ENCODE measurements around the gene SURF1.

The SURF1 gene

DNA sequence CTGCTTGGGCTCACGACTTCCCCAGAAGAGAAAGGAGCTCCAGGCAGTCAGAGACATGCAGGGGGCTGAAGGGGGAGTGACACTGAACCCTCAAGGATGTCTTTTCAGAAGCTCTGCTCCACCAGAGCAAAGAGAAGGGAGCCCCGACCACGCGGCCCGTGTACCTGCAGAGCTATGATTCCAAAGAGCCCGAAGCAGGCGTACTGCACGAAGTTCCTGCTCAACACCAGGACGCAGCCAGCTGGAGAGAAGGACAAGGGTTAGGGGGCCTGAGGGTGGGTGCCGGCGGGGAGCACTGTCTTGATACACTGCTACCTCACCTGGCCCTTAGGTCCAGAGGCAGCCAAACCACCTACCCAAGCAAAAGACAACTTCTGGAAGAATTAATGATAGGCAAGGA, 10.1 kb upstream of the SURF1 start:
- FAIRE-seq, result no peak

DNA sequence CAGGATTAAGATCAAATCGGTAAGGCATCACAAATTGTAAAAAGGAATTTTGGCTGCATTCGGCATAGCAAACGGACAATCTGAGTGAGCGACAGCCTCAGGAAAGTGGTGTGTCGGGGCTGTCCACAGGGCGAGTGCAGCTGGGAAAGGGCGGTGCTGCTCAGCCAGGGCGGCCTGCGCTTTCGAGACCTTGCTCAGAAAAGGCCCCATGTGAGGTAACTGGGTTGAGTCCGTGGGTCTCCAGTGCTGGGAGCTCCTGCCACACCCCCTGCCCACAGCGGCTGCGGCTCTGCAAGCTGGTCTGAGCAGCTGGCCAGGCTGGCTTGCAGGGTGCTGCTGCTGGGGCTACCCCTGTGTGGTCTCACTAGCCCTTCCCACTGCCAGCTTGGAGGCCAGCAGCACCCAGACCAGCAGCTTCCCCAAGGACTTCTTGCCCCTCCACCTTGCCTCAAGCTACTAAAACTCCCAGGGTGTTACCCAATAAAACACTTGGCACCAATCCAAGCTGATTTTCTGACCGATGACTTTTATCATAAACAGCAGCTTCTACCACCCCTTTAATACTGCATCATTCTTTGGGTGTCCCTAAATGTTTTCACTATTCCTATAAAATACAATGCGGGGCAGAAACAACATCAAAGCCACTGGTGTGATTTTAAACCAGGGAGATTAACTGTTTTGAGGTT, 6.2 kb upstream of the SURF1 start:
- DNase-seq (ENCODE audit: low spot score) (no peak), FAIRE-seq (no peak)

More for the DNA sequence above, 10.1 kb upstream of the SURF1 start:
- no peak for DNase-seq (ENCODE audit: low spot score)

DNA sequence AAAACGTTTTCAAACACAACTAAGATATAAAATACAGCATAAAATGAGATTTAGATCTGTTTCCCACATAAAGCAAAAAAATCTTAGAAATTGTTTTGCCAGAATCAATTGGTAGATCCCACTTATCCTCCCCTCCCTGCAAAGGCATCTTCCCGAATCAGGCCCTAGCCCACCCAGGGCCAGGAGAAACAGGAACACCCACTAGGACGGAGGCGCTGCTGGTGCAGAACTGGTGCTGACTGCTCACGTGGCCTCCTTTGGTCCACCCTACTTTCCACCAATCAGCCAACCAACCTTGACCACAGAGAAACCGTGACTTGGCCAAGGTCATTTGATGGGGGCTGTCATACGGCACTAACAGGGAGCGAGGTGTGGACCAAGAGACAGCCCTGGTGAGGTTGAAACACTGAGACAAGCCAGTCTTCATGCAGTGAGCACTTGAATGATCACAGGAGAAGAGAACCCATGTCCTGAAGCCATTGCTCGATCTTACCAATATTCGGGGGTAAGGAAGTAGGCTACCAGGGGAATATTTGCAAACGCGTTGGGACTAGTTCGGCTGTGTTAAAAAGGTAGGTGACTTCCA, 5.3 kb upstream of the SURF1 start:
- FAIRE-seq (no peak), DNase-seq (ENCODE audit: low spot score) (no peak)

DNA sequence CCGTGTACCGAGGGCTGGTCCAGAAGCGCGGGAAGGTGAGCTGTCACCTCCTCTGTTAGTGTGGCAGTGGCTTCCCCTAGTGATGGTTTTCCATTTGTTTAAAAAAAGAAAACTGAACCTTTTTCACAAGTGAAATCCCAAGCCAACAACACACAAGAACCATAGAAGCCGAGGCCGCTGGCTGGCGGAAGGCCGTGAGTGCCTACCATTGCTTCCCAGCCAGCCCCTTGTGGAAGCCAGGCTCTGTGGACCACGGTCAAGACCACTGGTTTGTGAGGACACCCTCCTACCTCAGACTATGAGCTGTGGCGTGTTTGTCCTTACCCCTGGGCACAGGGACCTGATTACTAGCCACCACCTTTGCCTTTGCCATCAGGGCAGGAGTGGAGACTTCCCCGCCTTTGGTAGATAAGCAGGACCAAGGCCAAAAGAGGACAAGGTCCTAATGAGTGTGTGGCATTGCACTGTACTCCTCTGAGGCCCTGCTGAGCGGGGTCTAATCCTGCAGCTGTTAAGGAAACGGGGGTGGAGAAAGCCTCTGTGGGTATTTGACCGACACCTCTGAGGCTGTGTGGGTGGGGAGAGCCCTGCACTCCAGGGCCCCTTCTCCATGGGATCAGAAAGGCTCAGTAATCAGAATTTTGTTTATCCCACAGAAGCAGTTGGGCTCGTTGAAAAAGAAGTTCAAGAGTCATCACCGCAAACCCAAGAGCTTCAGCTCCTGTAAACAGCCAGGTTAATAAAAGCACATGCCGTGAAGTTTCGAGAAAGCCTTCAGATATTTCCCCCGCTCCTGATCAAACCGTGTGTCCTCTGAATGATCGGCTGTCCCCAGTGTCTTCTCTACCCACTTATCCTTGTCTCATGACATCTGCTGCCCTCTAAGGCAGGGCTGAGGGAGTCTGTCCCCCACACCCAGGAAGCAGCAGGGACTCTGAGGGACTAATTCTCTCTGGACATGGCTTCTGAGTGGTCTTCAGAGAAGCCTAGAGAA, 4.4 kb upstream of the SURF1 start:
- FAIRE-seq (no peak), DNase-seq (ENCODE audit: low spot score) (no peak)

DNA sequence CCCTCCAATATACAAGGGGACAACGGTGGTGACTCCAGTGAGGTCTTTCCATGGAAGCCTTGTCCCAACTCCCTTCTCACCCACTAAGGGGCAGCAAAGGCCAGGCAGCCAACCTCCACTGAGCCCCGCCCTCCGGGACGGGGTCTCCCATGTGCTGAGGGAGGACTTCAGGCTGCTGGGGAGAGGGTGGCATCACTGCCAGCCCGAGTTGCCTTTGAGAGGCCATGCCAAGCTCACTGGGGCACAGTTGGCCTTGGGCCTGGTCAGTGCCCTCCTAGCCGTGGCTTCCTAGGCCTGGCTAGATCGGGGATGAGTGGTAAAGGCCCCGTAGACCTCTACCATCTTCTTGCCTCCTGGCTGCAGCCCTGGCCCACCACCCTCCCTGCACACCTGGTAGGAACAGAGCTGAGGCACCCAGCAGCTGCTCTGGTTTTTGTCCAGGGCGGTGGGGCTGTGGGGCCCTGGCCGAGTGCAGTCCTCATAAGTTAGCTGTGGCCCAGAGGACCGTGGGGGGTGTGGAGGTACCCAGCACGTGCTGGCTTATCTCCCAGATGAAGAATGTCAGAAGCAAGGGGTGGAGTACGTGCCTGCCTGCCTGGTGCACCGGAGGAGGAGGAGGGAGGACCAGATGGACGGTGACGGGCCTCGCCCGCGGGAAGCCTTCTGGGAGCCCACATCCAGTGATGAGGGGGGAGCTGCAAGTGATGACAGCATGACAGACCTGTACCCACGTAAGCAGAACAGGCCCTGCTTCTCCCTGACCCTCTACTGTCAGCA, 3.3 kb upstream of the SURF1 start:
- DNase-seq (ENCODE audit: low spot score) (no peak), FAIRE-seq (no peak)

DNA sequence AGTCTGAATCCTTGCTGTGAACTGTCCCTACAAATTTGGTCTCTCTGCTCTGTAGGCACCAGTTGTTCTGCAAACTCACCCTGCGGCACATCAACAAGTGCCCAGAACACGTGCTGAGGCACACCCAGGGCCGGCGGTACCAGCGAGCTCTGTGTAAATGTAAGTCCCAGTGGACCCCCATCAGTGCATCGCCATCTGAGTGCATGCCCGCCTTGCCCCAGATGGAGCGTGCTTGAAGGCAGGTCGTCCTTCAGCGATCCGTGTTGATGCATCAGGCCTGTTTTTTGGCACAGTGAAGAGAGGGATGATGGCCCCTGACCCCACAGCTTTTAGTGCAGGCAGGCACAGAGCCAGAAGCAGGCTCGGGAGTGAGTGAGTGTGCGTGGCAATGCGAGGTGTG, 1.4 kb upstream of the SURF1 start:
- FAIRE-seq (no peak), DNase-seq (ENCODE audit: low spot score) (no peak)

DNA sequence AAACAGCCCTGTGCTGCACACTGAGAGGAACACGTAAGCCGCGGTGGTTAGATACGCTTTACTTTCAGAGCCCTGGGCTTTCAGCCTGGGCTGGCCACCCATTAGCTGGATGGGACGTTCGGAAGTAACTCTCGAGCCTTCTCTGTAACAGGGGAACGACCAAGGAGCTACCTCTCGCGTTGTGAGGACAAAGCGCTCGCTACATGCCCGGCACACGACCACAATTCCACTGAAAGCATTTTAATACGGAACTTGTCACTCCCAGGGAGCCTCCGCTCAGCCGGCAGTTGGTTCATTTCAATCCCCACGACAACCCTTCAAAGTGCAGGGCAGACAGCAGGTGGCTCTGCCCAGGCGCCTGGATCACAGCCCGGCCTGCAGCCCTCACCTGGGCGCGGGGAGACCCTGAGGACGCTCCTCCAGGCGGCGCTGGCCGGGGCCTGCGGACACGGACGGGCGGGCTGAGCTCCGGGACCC, 368 bp downstream of the SURF1 start:
- DNase-seq (ENCODE audit: low spot score), result no peak

DNA sequence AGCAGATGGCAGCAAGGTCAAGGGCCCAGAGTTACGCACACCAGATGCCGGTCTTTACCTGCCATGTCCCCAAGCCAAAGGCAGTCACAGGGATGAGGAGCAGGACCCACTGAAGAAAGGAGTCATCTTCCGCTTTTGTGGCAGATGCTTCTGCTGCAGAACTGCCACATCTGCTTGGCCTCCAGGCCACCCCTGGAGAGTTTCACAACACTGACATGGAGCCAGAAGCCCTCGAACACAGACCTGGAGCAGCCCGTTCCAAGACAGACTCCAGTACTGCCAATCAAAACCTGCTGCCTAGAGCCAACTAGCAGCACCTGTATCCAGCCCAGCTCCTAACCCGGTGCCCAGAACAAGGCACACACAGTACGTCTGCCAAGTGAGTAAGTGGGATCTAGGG, 1.5 kb downstream of the SURF1 start:
- DNase-seq (ENCODE audit: low spot score) (no peak), FAIRE-seq (no peak)

More for the DNA sequence above, 368 bp downstream of the SURF1 start:
- no peak for FAIRE-seq

DNA sequence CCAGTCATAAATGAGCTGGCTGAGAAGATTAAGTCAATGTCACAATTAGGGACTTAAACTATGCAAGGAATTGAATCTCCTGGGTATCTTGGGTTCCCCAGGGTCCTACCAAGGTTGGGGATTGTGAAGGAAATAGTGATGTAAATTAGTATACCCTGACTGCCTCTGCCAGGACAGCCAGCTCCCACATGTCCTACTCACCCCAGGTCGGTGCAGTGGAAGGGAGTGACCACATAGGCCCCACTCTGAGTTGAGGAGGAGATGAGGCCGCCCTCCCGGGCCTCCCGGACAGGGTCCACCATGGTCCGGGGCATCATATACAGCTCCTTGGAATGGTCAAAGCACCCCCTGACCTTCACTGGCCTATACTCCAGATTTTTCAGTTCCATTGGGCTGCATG, 2.7 kb downstream of the SURF1 start:
- no peak for FAIRE-seq
- no peak for DNase-seq (ENCODE audit: low spot score)

DNA sequence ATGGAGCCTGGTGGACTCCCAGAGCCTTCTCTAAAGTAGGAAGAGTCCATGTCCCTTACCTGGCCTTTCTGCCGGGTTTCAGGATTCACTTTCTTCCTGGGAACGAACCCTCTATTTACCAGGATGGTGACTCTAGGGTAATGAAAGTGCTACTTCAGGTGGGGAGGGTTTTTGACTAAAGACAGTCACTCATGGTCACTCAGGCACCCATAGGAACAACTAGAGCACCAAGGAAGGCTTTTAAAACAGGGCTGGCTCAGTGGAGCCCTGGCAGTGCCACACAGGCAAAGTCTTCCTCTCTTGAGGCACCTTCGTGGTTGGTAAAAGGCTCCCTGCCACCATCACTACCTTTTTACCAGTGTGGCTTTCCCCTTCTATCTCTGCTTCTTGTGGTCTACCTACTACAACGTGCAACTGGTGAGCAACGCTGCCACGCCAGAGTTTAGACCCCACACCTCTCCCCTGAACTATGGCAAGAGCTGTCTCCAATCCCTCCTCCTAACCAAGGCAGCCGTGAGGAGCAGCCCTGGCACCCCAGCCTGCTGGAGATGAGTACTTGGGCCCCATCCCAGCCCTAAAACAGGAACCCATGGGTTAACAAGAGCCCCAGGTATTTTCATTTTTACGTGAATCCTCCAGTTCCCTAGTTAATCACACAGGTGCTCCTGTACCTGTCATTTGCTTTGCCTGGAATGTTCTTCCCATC, 3.5 kb downstream of the SURF1 start:
- FAIRE-seq, result no peak
- DNase-seq (ENCODE audit: low spot score), result no peak

DNA sequence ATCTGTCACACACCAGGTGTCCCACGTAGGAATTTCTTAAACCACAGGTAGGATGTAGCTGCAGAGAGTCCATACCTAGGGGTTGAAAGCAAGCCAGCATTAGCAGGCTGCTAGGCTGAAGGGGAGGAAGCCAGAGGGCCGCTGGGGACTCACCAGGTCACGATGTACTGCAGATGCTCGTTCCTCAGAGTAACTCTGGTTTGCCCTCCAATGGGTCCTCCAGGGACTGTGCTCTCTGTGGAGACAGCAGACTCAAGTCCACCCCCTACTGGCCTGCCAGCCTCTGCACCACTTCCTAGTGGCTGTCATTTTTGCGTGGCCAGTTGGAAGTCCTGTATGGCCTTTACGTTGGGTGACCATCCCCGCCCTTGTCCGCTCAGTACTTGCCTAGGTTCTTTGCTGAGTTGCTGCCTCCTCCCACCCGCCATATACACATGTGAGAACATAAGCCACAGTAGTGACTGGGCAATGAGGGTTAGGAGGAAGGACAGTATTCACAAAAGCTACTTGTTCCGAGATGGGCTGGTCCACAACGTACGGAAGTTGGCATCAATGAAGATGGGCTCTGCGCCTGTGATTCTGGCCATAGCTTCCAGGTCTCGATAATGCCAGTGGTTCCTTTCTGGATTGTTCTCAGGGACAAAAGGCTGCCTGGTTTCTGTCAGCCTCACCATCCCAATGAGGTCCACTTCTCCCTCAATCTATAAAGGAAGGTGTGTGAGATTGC, 4.2 kb downstream of the SURF1 start:
- DNase-seq (ENCODE audit: low spot score), result peak; percentile 55
- FAIRE-seq, result no peak

DNA sequence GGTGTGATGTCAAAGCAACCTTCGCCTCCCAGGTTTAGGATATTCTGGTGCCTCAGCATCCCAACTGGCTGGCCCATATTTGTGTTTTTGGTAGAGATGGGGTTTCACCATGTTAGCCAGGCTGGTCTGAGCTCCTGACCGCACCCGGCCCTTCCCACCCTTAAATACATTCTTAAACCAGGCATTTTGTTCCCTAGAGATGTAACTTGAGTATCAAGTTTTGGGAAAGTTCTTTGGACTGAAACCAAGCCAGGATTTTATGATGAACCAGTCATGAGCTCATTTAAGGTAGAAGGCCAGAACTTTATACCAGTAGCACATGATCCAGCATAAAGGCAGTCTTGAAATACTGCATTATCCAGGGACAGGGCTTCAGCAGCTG, 4.8 kb downstream of the SURF1 start:
- FAIRE-seq (no peak), DNase-seq (ENCODE audit: low spot score) (no peak)

DNA sequence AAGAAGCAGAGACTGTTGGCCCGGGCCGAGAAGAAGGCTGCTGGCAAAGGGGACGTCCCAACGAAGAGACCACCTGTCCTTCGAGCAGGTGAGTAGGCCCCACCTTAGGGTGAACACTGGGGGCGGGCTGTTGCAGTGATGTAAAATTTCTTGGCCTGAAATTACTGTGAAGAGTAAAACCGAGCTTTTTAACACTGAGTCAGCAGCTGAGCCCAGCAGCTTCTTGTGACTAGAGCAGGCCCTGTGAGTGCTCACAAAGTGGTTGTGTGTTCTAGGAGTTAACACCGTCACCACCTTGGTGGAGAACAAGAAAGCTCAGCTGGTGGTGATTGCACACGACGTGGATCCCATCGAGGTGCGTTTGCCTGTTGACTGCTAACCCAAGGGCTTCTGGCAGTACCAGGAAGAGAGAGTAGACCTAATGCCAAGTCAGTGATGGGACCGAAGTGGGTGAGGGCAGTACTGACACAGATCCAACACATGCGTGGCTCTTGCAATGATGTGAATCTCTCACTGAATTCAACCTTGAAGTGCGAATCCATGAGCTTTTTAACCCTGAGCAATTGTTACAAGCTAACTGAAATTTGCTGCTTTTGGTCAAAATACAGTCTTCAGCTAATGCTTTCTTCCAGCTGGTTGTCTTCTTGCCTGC, 6.2 kb downstream of the SURF1 start:
- DNase-seq (ENCODE audit: low spot score) (no peak), FAIRE-seq (no peak)

DNA sequence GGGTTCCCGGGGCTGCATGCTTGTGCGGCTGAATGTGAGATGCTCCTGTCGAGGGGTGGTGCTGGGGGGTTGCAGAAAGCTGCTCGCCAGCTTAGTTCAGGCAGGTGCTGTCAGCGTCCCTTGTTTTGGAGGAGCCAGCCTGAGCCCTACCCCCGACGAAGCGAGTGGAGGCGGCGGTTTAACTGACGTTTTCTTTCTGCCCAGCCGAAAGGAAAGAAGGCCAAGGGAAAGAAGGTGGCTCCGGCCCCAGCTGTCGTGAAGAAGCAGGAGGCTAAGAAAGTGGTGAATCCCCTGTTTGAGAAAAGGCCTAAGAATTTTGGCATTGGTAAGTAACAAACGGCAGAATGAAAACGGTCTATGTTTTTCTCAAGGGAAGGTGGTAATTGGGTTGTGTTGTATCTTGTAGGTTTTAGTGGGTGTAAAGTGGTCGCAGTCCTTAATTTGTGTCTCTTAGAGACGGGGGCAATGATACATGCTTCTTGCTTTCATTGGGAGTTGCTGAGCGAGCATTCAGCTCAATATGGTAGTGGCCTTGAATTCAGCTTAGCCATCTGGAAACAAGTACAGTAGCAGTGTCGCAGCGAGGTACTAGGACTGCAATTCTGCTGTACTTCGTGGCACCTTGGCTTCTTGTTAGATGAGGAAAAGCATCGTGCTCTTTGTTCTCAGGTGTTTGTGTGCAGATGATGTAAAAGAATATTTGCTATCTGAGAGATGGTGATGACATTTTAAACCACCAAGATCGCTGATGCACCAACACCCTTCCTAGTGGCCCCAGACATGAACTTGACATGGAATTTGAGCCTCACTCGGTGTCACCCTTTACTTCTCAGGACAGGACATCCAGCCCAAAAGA, 7.3 kb downstream of the SURF1 start:
- FAIRE-seq (no peak), DNase-seq (ENCODE audit: low spot score) (no peak)

DNA sequence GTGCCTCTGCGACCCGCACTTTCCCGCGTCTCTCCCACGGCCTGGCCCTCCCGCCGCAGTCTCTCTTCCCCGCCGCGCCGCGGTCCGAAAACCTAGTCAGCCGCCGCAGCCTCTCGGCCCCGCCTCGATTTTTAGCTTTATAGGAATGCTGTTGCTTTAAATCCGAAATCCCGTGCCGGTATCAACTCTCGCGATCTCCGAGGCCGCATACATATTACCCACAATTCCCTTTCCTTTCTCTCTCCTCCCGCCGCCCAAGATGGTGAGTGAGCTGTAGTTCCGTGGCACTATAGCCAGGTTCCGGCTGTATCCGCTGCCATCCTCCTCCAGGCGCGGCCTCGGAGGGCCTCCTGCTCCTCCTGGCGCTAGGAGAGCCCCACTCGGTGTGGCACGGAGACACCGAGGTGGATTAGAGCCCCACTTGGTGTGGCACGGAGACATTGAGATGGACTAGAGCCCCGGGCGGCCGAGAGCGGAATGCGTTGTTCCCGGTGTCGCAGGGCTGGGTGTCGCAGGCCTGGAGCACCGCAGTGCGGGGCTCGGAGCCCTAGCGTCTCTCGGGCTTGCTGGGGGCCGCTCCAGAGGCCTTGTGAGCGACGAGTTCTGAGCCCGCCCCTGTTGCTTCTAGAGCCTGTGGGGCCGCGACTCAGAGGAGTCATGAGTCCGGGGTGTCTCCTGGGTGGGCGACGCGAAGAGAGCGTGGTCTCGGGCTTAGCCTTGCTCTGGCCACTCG, 8.1 kb downstream of the SURF1 start, which contains the start of the genes MED22 and RPL7A:
MED22 (minus strand) TSS at position 147 of the 733 bp plus-strand sequence. CDS start 1,469 bp downstream, outside the sequence.
RPL7A (plus strand) TSS at position 234 of the 733 bp plus-strand sequence; CDS start at position 260, 26 bp downstream.
- DNase-seq (ENCODE audit: low spot score), result peak; percentile 88
- FAIRE-seq, result no peak

DNA sequence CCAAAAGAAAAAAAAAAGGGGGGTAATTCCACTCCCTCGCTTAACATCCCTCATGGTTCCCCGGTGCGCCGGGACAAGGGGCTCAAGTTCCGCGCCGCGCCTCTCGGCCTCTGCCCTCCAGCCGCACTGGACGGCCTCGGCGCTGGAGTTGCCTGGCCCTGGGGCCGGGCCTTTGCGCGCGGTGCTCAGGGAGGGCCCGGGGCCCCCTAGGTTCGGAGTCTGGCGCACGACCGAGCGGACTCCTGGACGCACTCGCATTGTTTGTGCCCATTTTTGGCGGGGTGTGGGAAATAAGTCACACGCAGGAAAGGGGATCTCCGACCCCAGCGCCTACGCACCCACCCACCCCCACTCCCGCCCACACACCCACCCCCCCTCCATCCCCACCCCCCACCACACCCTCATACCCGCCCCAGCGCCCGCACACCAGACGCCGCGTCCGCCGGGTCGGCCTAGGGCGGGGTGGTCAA, 8.7 kb downstream of the SURF1 start:
- FAIRE-seq, result no peak
- DNase-seq (ENCODE audit: low spot score), result peak; percentile 54

DNA sequence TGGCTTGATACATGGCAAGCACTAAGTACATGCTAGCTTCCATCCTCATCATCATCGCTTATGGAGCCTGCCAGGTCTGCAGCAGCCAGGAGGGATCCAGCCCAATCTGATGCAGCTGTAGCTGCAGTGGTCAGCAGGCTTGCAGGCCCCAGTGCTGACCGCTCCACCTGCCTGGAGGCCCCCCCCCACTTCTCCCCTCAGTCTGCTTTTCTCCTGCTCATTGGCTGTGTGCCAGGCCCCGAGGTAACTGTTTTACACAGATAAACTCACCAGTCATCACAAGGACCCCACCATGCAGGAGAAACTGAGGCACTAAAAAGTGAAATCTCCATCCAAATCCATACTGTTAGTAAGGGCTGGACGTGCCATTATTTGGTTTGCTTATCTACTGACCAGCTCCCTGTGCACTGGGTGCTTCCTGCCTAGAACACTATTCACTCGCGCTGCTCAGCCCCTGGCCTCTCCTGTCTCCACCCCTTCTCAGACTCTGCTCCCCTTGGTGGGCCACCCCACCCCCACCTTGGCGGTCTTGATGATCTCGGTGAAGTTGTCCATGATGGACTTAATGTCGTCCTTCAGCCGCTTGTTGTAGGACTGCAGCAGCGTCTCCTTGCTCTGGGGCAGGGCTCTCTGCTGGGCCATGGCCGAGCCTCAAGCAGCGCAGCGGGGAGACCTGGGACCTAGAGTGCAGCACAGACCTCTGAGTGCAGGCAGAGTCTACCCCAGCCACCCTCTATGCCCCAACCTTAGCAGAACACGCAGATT, 10.1 kb downstream of the SURF1 start:
- DNase-seq (ENCODE audit: low spot score), result no peak
- no peak for FAIRE-seq

Data from urothelium cell line (cell line).